Measurements from ENCODE around the gene COX5A. TPM values are rescaled to one million over a fixed set of nuclear protein-coding genes. Genes with fewer than 3 reads are reported as not detected.

Gene COX5A
- polyA plus RNA-seq, 1 experiment = 64.6 TPM

GRCh38 chr15:74977599-74977998, 39.7 kb upstream of the COX5A start:
- Histone ChIP-seq H3K36me3 (ENCODE audit: control insufficient read depth, insufficient read depth, low read length) (no peaks in the 10 kb centered on the region), H3K4me3 (ENCODE audit: low read depth, low read length) (no peak overlapping the region), H3K27me3 (ENCODE audit: control insufficient read depth, insufficient read depth, low read length) (peaks cover 3% of the 10 kb centered on the region; the same call in 1 of the 2 replicates)
- POLR2A ChIA-PET = no interaction called here
- DNase-seq (ENCODE audit: low read depth) = no peak
- CTCF ChIA-PET = interaction anchor here (0.7 to 1.2 kb wide), 2 partner anchors 14 to 41 kb away, joined by 3 read pairs; no protein-coding TSS in a partner anchor
- TF ChIP-seq CTCF (IDR thresholded peaks at IDR 0.05; ENCODE audit: insufficient read depth, low read depth, low read length) = no peak

- TF ChIP-seq CTCF (IDR thresholded peaks at IDR 0.05; ENCODE audit: insufficient read depth, low read depth, low read length) = no peak
- no peak overlapping the region for H3K4me3 ChIP-seq (ENCODE audit: low read depth, low read length)
- ChIA-PET CTCF (no interaction called here), POLR2A (no interaction called here)
- peaks cover 3% of the 10 kb centered on the region; the same call in 1 of the 2 replicates for H3K27me3 ChIP-seq (ENCODE audit: control insufficient read depth, insufficient read depth, low read length)
- no peak for DNase-seq (ENCODE audit: low read depth)
- no peaks in the 10 kb centered on the region for H3K36me3 ChIP-seq (ENCODE audit: control insufficient read depth, insufficient read depth, low read length)
Measured at GRCh38 chr15:74976159-74976558, 38.3 kb upstream of the COX5A start.

- no peak for TF ChIP-seq CTCF (IDR thresholded peaks at IDR 0.05; ENCODE audit: insufficient read depth, low read depth, low read length)
- Histone ChIP-seq H3K36me3 (ENCODE audit: control insufficient read depth, insufficient read depth, low read length) (no peaks in the 10 kb centered on the region), H3K27me3 (ENCODE audit: control insufficient read depth, insufficient read depth, low read length) (no peaks in the 10 kb centered on the region), H3K4me3 (ENCODE audit: low read depth, low read length) (no peak overlapping the region)
- POLR2A ChIA-PET = no interaction called here
- CTCF ChIA-PET = interaction anchor here (0.9 to 3.0 kb wide), 2 partner anchors 17 to 21 kb away, joined by 4 to 11 read pairs; no protein-coding TSS in a partner anchor
- DNase-seq (ENCODE audit: low read depth) = no peak
Measured at GRCh38 chr15:74967670-74968069, 29.8 kb upstream of the COX5A start.

GRCh38 chr15:74964794-74965193, 26.9 kb upstream of the COX5A start:
- Histone ChIP-seq H3K4me3 (ENCODE audit: low read depth, low read length) (no peak overlapping the region), H3K36me3 (ENCODE audit: control insufficient read depth, insufficient read depth, low read length) (no peaks in the 10 kb centered on the region), H3K27me3 (ENCODE audit: control insufficient read depth, insufficient read depth, low read length) (peaks cover 2% of the 10 kb centered on the region; the same call in 1 of the 2 replicates)
- ChIA-PET CTCF (interaction anchor here (0.9 to 1.9 kb wide), 3 partner anchors 8 to 13 kb away, joined by 3 to 7 read pairs (median 3); partner anchors contain the start of gene RPP25), POLR2A (no interaction called here)
- DNase-seq (ENCODE audit: low read depth) = no peak
- TF ChIP-seq CTCF (IDR thresholded peaks at IDR 0.05; ENCODE audit: insufficient read depth, low read depth, low read length) = no peak

- no peak for TF ChIP-seq CTCF (IDR thresholded peaks at IDR 0.05; ENCODE audit: insufficient read depth, low read depth, low read length)
- ChIA-PET POLR2A (no interaction called here), CTCF (interaction anchor here (1.9 to 2.0 kb wide), 2 partner anchors 8 to 13 kb away, joined by 5 to 7 read pairs; no protein-coding TSS in a partner anchor)
- no peak for DNase-seq (ENCODE audit: low read depth)
- Histone ChIP-seq H3K4me3 (ENCODE audit: low read depth, low read length) (no peak overlapping the region), H3K36me3 (ENCODE audit: control insufficient read depth, insufficient read depth, low read length) (no peaks in the 10 kb centered on the region), H3K27me3 (ENCODE audit: control insufficient read depth, insufficient read depth, low read length) (peaks cover 13% of the 10 kb centered on the region)
Measured at GRCh38 chr15:74963213-74963612, 25.3 kb upstream of the COX5A start.

All from BJ (cell line).